ENCODE results near the gene PAXIP1.

GRCh38 chr7:155027879-155028278 lies 25.0 kb upstream of the PAXIP1 start:
- TF ChIP-seq EZH2 (optimal IDR thresholded peaks at IDR 0.05; ENCODE audit: low read depth, low read length): no peak
- TF ChIP-seq, protein P1, sequence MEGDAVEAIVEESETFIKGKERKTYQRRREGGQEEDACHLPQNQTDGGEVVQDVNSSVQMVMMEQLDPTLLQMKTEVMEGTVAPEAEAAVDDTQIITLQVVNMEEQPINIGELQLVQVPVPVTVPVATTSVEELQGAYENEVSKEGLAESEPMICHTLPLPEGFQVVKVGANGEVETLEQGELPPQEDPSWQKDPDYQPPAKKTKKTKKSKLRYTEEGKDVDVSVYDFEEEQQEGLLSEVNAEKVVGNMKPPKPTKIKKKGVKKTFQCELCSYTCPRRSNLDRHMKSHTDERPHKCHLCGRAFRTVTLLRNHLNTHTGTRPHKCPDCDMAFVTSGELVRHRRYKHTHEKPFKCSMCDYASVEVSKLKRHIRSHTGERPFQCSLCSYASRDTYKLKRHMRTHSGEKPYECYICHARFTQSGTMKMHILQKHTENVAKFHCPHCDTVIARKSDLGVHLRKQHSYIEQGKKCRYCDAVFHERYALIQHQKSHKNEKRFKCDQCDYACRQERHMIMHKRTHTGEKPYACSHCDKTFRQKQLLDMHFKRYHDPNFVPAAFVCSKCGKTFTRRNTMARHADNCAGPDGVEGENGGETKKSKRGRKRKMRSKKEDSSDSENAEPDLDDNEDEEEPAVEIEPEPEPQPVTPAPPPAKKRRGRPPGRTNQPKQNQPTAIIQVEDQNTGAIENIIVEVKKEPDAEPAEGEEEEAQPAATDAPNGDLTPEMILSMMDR (IDR thresholded peaks at IDR 0.05; ENCODE audit: low read length): no peak

Data from MM.1S (cell line).